ENCODE data around the gene UMODL1.

- TF ChIP-seq POLR2A (IDR thresholded peaks at IDR 0.05; ENCODE audit: low read length) (no peak), GATA1 (IDR thresholded peaks at IDR 0.05; ENCODE audit: low read depth, low read length) (no peak)
Measured at GRCh38 chr21:42186591-42186990, 115.5 kb downstream of the UMODL1 start.

Measured in erythroblast (primary cell).